Uterus (tissue), 2 donors: ENCODE measurements around the gene PANK4.

Experiments used
- POLR2A ChIP-seq, 2 donors: fragments of 450-650 bp; IDR thresholded peaks; one replicate each; pipeline ENCODE4 v1.6.1; 2016; ENCODE audit warnings: antibody characterized with exemption in 2 of 2, mild to moderate bottlenecking in 1 of 2, moderate library complexity in 1 of 2
- TF ChIP-seq, protein P1 (sequence below), 4 experiments: fragments of 200-600 bp in 2 of 4; fragments of 450-650 bp in 2 of 4; sonication (generic) in 2 of 4; IDR thresholded peaks; one replicate each; pipeline ENCODE4 v1.5.1; 2016 to 2019; ENCODE audit warnings: antibody characterized with exemption in 4 of 4, mild to moderate bottlenecking in 2 of 4, moderate library complexity in 1 of 4

DNA sequence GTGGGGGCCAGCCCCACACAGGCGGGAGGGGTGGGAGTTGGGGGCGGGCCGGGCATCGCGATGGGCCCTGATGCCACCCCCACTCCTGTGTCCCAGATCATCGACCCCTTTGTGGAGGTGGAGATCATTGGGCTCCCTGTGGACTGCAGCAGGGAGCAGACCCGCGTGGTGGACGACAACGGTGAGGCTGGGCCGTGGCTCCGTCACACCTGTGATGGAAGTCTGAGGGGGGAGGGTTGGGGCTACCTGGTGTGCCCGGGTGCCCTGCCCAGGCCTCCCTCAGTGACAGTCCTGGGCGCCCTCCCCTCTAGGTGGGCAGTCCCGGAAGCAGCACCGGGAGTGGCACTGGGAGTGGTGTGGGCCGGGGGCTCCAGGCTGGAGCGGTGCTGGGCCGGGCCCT lies 27.7 kb downstream of the PANK4 start:
- no peak for TF ChIP-seq POLR2A (IDR thresholded peaks at IDR 0.05)
- TF ChIP-seq, protein P1, sequence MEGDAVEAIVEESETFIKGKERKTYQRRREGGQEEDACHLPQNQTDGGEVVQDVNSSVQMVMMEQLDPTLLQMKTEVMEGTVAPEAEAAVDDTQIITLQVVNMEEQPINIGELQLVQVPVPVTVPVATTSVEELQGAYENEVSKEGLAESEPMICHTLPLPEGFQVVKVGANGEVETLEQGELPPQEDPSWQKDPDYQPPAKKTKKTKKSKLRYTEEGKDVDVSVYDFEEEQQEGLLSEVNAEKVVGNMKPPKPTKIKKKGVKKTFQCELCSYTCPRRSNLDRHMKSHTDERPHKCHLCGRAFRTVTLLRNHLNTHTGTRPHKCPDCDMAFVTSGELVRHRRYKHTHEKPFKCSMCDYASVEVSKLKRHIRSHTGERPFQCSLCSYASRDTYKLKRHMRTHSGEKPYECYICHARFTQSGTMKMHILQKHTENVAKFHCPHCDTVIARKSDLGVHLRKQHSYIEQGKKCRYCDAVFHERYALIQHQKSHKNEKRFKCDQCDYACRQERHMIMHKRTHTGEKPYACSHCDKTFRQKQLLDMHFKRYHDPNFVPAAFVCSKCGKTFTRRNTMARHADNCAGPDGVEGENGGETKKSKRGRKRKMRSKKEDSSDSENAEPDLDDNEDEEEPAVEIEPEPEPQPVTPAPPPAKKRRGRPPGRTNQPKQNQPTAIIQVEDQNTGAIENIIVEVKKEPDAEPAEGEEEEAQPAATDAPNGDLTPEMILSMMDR (IDR thresholded peaks at IDR 0.05), result no peak
